Osteoblast (primary cell): ENCODE results near the gene DOCK11. TPM values are rescaled to one million over a fixed set of nuclear protein-coding genes. Genes with fewer than 3 reads are reported as not detected.

Experiments
- DNase-seq: peaks from one replicate; pipeline ENCODE4 v3.0.0; 2011; ENCODE audit warnings: low spot score, mixed read lengths; ENCODE audit not compliant: insufficient read length; ENCODE audit errors: missing footprints
- H2AFZ ChIP-seq: 2 replicates; pipeline ENCODE4 v1.6.0; 2011; ENCODE audit warnings: mild to moderate bottlenecking, low read length
- H3K27ac ChIP-seq: 2 replicates; pipeline ENCODE4 v1.5.1; 2011; ENCODE audit warnings: mild to moderate bottlenecking, low read depth, low read length, moderate library complexity
- H3K27me3 ChIP-seq: 2 replicates; pipeline ENCODE4 v1.6.0; 2012; ENCODE audit warnings: mild to moderate bottlenecking, control low read depth, inconsistent platforms, low read length, moderate library complexity; ENCODE audit not compliant: insufficient read depth
- H3K36me3 ChIP-seq: 2 replicates; pipeline ENCODE4 v1.5.1; 2011; ENCODE audit warnings: mild to moderate bottlenecking, low read length, control low read depth, moderate library complexity; ENCODE audit not compliant: insufficient read depth
- H3K4me1 ChIP-seq: 2 replicates; pipeline ENCODE4 v1.5.1; 2011; ENCODE audit warnings: mild to moderate bottlenecking, low read length, control low read depth, moderate library complexity; ENCODE audit not compliant: insufficient read depth
- H3K4me2 ChIP-seq: 2 replicates; pipeline ENCODE4 v1.6.0; 2011; ENCODE audit warnings: mild to moderate bottlenecking, low read length; ENCODE audit not compliant: insufficient read depth
- H3K4me3 ChIP-seq: fragments of 200-600 bp; sonication (generic); 3 replicates; pipeline ENCODE4 v1.5.1; 2012; ENCODE audit warnings: mild to moderate bottlenecking, low read length, inconsistent platforms; ENCODE audit not compliant: insufficient read depth
- H3K79me2 ChIP-seq: 2 replicates; pipeline ENCODE4 v1.6.0; 2012; ENCODE audit warnings: mild to moderate bottlenecking, low read length, control low read depth, inconsistent platforms; ENCODE audit not compliant: insufficient read depth
- H3K9me3 ChIP-seq: 2 replicates; pipeline ENCODE4 v1.5.1; 2011; ENCODE audit warnings: low read depth, low read length, control low read depth
- H4K20me1 ChIP-seq: 2 replicates; pipeline ENCODE4 v1.6.0; 2012; ENCODE audit warnings: mild to moderate bottlenecking, low read length, control low read depth; ENCODE audit not compliant: insufficient read depth
- total RNA-seq: library from RNA; depleted of rRNA; stranded (reverse); fragments of >200 nt; gene quantifications from 2 replicates; pipeline ENCODE4 v1.2.3, GENCODE V29; 2012
- TF ChIP-seq, protein P1 (sequence below): IDR thresholded peaks from 2 replicates; pipeline ENCODE4 v1.5.1; 2011; ENCODE audit warnings: mild to moderate bottlenecking, low read depth, low read length, moderate library complexity; ENCODE audit errors: extremely low read depth

DOCK11 gene
- total RNA-seq, 1 donor, result 26.4 TPM

GRCh38 chrX:118507766-118508165, 12.2 kb downstream of the DOCK11 start:
- Histone ChIP-seq H4K20me1 (no peaks in the 10 kb centered on the region), H3K4me3 (no peak overlapping the region), H3K27ac (no peak overlapping the region), H3K4me1 (peaks cover under 1% of the 10 kb centered on the region), H3K9me3 (no peaks in the 10 kb centered on the region), H3K4me2 (no peak overlapping the region), H3K36me3 (no peaks in the 10 kb centered on the region), H2AFZ (no peak overlapping the region), H3K27me3 (no peaks in the 10 kb centered on the region), H3K79me2 (no peaks in the 10 kb centered on the region)
- TF ChIP-seq, protein P1, sequence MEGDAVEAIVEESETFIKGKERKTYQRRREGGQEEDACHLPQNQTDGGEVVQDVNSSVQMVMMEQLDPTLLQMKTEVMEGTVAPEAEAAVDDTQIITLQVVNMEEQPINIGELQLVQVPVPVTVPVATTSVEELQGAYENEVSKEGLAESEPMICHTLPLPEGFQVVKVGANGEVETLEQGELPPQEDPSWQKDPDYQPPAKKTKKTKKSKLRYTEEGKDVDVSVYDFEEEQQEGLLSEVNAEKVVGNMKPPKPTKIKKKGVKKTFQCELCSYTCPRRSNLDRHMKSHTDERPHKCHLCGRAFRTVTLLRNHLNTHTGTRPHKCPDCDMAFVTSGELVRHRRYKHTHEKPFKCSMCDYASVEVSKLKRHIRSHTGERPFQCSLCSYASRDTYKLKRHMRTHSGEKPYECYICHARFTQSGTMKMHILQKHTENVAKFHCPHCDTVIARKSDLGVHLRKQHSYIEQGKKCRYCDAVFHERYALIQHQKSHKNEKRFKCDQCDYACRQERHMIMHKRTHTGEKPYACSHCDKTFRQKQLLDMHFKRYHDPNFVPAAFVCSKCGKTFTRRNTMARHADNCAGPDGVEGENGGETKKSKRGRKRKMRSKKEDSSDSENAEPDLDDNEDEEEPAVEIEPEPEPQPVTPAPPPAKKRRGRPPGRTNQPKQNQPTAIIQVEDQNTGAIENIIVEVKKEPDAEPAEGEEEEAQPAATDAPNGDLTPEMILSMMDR, result no peak
- DNase-seq, result no peak

- DNase-seq, result no peak
- TF ChIP-seq, protein P1, result no peak
- no peak overlapping the region for H3K4me3 ChIP-seq
- no peaks in the 10 kb centered on the region for H3K79me2 ChIP-seq
- H3K4me1 ChIP-seq, result peaks cover 5% of the 10 kb centered on the region
- H3K4me2 ChIP-seq, result no peak overlapping the region
- H4K20me1 ChIP-seq, result no peaks in the 10 kb centered on the region
- H3K27ac ChIP-seq, result no peak overlapping the region
- H3K9me3 ChIP-seq, result no peaks in the 10 kb centered on the region
- H2AFZ ChIP-seq, result no peak overlapping the region
- no peaks in the 10 kb centered on the region for H3K27me3 ChIP-seq
- H3K36me3 ChIP-seq, result no peaks in the 10 kb centered on the region
Measured at GRCh38 chrX:118508221-118508620, 12.6 kb downstream of the DOCK11 start.

DNA sequence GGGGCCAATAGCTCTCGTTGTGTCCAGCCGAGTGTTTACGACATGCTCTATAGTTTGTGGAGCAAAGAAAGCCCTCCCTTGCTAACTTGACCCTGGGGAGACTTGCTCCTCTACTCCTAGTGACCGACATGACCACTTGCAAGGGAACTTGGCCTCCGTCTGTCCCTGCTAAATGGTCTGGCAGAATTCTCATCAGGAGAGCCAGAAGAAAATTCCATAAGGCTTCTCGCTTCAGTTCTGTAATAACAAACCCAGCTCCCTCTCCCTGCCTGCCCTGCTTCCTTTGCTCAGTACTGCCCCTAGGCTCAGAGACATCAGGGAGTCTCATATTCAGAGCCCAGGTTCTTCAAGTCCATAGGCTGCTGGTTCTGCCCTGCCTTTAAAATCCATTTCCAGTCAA, 13.0 kb downstream of the DOCK11 start:
- H4K20me1 ChIP-seq, result no peaks in the 10 kb centered on the region
- no peak overlapping the region for H3K4me2 ChIP-seq
- DNase-seq, result no peak
- no peaks in the 10 kb centered on the region for H3K27me3 ChIP-seq
- no peak overlapping the region for H3K4me3 ChIP-seq
- H3K9me3 ChIP-seq, result no peaks in the 10 kb centered on the region
- H3K79me2 ChIP-seq, result no peaks in the 10 kb centered on the region
- no peak overlapping the region for H3K27ac ChIP-seq
- peaks cover 8% of the 10 kb centered on the region for H3K4me1 ChIP-seq
- H3K36me3 ChIP-seq, result no peaks in the 10 kb centered on the region
- no peak overlapping the region for H2AFZ ChIP-seq
- TF ChIP-seq, protein P1, result no peak

DNA sequence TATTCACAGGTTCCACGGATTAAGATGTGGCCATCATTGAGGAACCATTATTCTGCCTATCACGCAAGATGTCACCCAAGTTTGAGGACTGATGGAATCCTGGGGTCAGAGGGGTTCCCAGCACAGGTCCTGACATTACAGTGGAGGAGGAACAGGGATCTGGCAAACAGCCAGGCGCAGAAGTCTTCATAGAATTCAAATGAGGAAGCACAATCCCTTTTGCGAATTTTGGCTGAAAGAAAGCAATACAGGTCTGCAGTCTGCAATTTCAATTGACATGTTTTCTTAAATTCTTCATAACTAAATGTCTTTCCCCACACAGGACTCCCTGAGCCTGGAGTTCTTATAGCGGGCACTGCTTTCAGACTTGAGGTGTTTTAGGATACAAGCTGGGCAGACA, 14.5 kb downstream of the DOCK11 start:
- H3K4me1 ChIP-seq, result peaks cover 8% of the 10 kb centered on the region
- no peaks in the 10 kb centered on the region for H4K20me1 ChIP-seq
- H3K4me2 ChIP-seq, result no peak overlapping the region
- no peak overlapping the region for H2AFZ ChIP-seq
- peaks cover 2% of the 10 kb centered on the region for H3K9me3 ChIP-seq
- H3K27ac ChIP-seq, result no peak overlapping the region
- no peak overlapping the region for H3K4me3 ChIP-seq
- no peaks in the 10 kb centered on the region for H3K79me2 ChIP-seq
- DNase-seq, result no peak
- H3K36me3 ChIP-seq, result no peaks in the 10 kb centered on the region
- TF ChIP-seq, protein P1, result no peak
- no peaks in the 10 kb centered on the region for H3K27me3 ChIP-seq
